H1 (cell line): ENCODE measurements around the gene YWHAB. TPM values are rescaled to one million over a fixed set of nuclear protein-coding genes. Genes with fewer than 3 reads are reported as not detected.

Experiments used
- CBX5 ChIP-seq: fragments of 300-800, 300-1000 bp; sonication (generic); IDR thresholded peaks from 2 replicates; pipeline ENCODE4 v1.7.1; 2016; ENCODE audit warnings: antibody characterized with exemption, low read length, low read depth
- CREB1 ChIP-seq: IDR thresholded peaks from 2 replicates; pipeline ENCODE4 v1.6.1; 2012; ENCODE audit warnings: inconsistent platforms
- EGR1 ChIP-seq: IDR thresholded peaks from 2 replicates; pipeline ENCODE4 v1.6.1; 2011; ENCODE audit warnings: low read depth, low read length, borderline replicate concordance
- NANOG ChIP-seq: IDR thresholded peaks from 2 replicates; pipeline ENCODE4 v1.6.1; 2011; ENCODE audit warnings: low read length, low read depth, mild to moderate bottlenecking, inconsistent platforms; ENCODE audit not compliant: insufficient read depth, poor library complexity, severe bottlenecking
- SP1 ChIP-seq: IDR thresholded peaks from 2 replicates; pipeline ENCODE4 v1.6.1; 2011; ENCODE audit warnings: low read depth, low read length
- SP4 ChIP-seq: IDR thresholded peaks from 2 replicates; pipeline ENCODE4 v1.6.1; 2012; ENCODE audit warnings: low read length, inconsistent platforms
- SRF ChIP-seq: IDR thresholded peaks from 2 replicates; pipeline ENCODE4 v1.6.1; 2011; ENCODE audit warnings: mild to moderate bottlenecking, low read depth, low read length, moderate library complexity
- polyA plus RNA-seq, 7 experiments: library from polyadenylated mRNA; depleted of rRNA in 3 of 7; stranded (reverse) in 5 of 7; unstranded in 2 of 7; fragments of >200 nt in 5 of 7; fragments of 200-250 nt in 2 of 7; gene quantifications; 1 replicate in 5 of 7; 2 replicates in 1 of 7; 4 replicates in 1 of 7; pipeline versions ENCODE4 v1.2.1 to v1.2.3, GENCODE V29; 2011 to 2013; ENCODE audit warnings: missing spikeins in 2 of 7, mixed read lengths in 2 of 7
- total RNA-seq: library from RNA; stranded (reverse); fragmentation: NEBNext Ultra II Directional; extraction: Animal tissue kit (Norgen Biotek cat#: 25700); gene quantifications from 2 replicates; pipeline ENCODE4 v1.2.1, GENCODE V29; 2021
- TF ChIP-seq, protein P1 (sequence below): IDR thresholded peaks from 2 replicates; pipeline ENCODE4 v1.6.1; 2012; ENCODE audit warnings: inconsistent platforms
- TF ChIP-seq, protein P2 (sequence below): fragments of 300-600 bp; sonication (generic); IDR thresholded peaks from 2 replicates; pipeline ENCODE4 v1.7.1; 2012; ENCODE audit warnings: low read length, moderate library complexity, mild to moderate bottlenecking, inconsistent platforms; ENCODE audit not compliant: insufficient replicate concordance

The YWHAB gene
- total and polyA plus RNA-seq, 2 of the 8 experiments (the other 6 are each of a cell fraction or from before 2014, with no cell fraction given), result 72.9 to 256 TPM

DNA sequence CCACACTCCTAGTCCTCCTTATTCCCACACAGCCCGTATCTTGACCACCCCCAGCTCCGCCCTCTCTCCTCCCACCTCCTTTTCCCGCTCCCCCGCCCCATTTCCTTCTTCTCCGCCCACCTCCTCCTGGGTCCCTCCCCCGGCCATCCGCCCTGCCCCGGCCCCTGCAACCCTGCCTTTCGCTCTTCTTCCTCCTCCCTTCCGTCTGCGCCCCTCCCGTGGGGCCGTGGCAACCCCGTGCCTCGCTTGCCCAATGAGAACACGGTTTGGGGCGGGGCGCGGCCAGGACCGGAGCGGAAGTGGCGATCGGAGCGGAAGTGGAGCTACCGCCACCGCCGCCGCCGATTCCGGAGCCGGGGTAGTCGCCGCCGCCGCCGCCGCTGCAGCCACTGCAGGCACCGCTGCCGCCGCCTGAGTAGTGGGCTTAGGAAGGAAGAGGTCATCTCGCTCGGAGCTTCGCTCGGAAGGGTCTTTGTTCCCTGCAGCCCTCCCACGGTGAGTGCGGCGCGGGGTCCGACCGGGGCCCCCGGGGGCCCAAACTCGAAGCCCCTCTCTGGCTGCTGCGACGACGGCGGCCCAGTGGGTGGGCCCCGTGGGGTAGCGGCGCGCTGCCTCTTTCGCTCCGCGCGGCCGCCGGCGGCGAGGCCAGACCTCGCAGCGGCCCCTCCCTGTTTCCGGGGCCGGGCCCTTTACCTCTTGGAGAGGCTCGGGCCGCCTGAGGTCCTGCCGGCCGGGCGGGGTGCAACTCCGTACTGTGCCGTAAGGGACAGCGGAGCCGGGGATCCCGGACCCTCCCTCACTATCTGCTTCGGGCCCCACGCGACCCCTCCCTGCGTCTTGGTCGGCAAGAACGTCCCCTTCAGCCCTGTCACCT, at the start of gene YWHAB (continued):
- TF ChIP-seq SRF (no peak), CBX5 (no peak), EGR1 (peak; percentile 53; the same call in 1 of the 2 replicates), NANOG (no peak), SP4 (no peak), CREB1 (no peak), SP1 (peak; percentile 88; the same call in 1 of the 2 replicates)
- TF ChIP-seq, protein P1, sequence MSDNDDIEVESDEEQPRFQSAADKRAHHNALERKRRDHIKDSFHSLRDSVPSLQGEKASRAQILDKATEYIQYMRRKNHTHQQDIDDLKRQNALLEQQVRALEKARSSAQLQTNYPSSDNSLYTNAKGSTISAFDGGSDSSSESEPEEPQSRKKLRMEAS, result no peak; the same call in 1 of the 2 replicates
- TF ChIP-seq, protein P2, sequence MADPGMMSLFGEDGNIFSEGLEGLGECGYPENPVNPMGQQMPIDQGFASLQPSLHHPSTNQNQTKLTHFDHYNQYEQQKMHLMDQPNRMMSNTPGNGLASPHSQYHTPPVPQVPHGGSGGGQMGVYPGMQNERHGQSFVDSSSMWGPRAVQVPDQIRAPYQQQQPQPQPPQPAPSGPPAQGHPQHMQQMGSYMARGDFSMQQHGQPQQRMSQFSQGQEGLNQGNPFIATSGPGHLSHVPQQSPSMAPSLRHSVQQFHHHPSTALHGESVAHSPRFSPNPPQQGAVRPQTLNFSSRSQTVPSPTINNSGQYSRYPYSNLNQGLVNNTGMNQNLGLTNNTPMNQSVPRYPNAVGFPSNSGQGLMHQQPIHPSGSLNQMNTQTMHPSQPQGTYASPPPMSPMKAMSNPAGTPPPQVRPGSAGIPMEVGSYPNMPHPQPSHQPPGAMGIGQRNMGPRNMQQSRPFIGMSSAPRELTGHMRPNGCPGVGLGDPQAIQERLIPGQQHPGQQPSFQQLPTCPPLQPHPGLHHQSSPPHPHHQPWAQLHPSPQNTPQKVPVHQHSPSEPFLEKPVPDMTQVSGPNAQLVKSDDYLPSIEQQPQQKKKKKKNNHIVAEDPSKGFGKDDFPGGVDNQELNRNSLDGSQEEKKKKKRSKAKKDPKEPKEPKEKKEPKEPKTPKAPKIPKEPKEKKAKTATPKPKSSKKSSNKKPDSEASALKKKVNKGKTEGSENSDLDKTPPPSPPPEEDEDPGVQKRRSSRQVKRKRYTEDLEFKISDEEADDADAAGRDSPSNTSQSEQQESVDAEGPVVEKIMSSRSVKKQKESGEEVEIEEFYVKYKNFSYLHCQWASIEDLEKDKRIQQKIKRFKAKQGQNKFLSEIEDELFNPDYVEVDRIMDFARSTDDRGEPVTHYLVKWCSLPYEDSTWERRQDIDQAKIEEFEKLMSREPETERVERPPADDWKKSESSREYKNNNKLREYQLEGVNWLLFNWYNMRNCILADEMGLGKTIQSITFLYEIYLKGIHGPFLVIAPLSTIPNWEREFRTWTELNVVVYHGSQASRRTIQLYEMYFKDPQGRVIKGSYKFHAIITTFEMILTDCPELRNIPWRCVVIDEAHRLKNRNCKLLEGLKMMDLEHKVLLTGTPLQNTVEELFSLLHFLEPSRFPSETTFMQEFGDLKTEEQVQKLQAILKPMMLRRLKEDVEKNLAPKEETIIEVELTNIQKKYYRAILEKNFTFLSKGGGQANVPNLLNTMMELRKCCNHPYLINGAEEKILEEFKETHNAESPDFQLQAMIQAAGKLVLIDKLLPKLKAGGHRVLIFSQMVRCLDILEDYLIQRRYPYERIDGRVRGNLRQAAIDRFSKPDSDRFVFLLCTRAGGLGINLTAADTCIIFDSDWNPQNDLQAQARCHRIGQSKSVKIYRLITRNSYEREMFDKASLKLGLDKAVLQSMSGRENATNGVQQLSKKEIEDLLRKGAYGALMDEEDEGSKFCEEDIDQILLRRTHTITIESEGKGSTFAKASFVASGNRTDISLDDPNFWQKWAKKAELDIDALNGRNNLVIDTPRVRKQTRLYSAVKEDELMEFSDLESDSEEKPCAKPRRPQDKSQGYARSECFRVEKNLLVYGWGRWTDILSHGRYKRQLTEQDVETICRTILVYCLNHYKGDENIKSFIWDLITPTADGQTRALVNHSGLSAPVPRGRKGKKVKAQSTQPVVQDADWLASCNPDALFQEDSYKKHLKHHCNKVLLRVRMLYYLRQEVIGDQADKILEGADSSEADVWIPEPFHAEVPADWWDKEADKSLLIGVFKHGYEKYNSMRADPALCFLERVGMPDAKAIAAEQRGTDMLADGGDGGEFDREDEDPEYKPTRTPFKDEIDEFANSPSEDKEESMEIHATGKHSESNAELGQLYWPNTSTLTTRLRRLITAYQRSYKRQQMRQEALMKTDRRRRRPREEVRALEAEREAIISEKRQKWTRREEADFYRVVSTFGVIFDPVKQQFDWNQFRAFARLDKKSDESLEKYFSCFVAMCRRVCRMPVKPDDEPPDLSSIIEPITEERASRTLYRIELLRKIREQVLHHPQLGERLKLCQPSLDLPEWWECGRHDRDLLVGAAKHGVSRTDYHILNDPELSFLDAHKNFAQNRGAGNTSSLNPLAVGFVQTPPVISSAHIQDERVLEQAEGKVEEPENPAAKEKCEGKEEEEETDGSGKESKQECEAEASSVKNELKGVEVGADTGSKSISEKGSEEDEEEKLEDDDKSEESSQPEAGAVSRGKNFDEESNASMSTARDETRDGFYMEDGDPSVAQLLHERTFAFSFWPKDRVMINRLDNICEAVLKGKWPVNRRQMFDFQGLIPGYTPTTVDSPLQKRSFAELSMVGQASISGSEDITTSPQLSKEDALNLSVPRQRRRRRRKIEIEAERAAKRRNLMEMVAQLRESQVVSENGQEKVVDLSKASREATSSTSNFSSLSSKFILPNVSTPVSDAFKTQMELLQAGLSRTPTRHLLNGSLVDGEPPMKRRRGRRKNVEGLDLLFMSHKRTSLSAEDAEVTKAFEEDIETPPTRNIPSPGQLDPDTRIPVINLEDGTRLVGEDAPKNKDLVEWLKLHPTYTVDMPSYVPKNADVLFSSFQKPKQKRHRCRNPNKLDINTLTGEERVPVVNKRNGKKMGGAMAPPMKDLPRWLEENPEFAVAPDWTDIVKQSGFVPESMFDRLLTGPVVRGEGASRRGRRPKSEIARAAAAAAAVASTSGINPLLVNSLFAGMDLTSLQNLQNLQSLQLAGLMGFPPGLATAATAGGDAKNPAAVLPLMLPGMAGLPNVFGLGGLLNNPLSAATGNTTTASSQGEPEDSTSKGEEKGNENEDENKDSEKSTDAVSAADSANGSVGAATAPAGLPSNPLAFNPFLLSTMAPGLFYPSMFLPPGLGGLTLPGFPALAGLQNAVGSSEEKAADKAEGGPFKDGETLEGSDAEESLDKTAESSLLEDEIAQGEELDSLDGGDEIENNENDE, result no peak
